Endothelial cell of umbilical vein (primary cell): ENCODE measurements around the gene TGM3. TPM values are rescaled to one million over a fixed set of nuclear protein-coding genes. Genes with fewer than 3 reads are reported as not detected.

Source experiments
- BruUV-seq: library from RNA; stranded (reverse); fragments of 400-500 nt; replicated peaks from 2 replicates; lab custom pipeline; 2021; lab: Mats Ljungman, UMichigan
- CTCF ChIA-PET: fragments of 300-600, 350-600 bp; sonication (Branson Sonifier 250); formaldehyde crosslinking; loops from one replicate; lab custom pipeline; 2021; ENCODE audit warnings: antibody characterized with exemption, inconsistent platforms; lab: Charles Lee
- POLR2A ChIA-PET: fragments of 300-600, 350-600 bp; sonication (Branson Sonifier 250); formaldehyde crosslinking; loops from one replicate; lab custom pipeline; 2021; ENCODE audit warnings: antibody characterized with exemption, inconsistent platforms; lab: Charles Lee
- DNase-seq: peaks from one replicate; pipeline ENCODE4 v3.0.0-alpha.2; 2011; ENCODE audit warnings: low read depth, low spot score
- FAIRE-seq: peaks from 2 replicates; lab custom pipeline; 2011; peaks lifted over from hg19 to GRCh38; lab: Jason Lieb, UNC
- H2AFZ ChIP-seq: 2 replicates; pipeline ENCODE4 v1.6.0; 2012; ENCODE audit warnings: low read depth, low read length, control low read depth, inconsistent platforms
- H3K27ac ChIP-seq: 2 replicates; pipeline ENCODE4 v1.5.1; 2011; ENCODE audit warnings: low read depth, mild to moderate bottlenecking, control low read depth, low read length, moderate library complexity; ENCODE audit not compliant: insufficient read depth
- H3K27me3 ChIP-seq, 2 experiments: 2 replicates each; pipeline versions ENCODE4 v1.6.0 to v1.6.1; 2011; ENCODE audit warnings: low read length in 2 of 2, mixed read lengths in 1 of 2; ENCODE audit not compliant: control insufficient read depth in 2 of 2, insufficient read depth in 2 of 2
- H3K36me3 ChIP-seq, 2 experiments: 2 replicates in 1 of 2; 3 replicates in 1 of 2; pipeline ENCODE4 v1.5.1; 2011; ENCODE audit warnings: low read length in 2 of 2, mild to moderate bottlenecking in 1 of 2, moderate library complexity in 1 of 2; ENCODE audit not compliant: control insufficient read depth in 2 of 2, insufficient read depth in 2 of 2; ENCODE audit errors: extremely low read depth in 1 of 2
- H3K4me1 ChIP-seq: 3 replicates; pipeline ENCODE4 v1.5.1; 2011; ENCODE audit warnings: mild to moderate bottlenecking, low read length; ENCODE audit not compliant: control insufficient read depth, insufficient read depth; ENCODE audit errors: extremely low read depth
- H3K4me2 ChIP-seq: 2 replicates; pipeline ENCODE4 v1.6.1; 2011; ENCODE audit warnings: low read length, control low read depth, mixed read lengths; ENCODE audit not compliant: insufficient read depth
- H3K4me3 ChIP-seq, 3 experiments: fragments of 200-600 bp in 1 of 3; sonication (generic), shearing (Covaris generic) in 1 of 3; replicated peaks in 1 of 3; 2 replicates each; pipeline ENCODE4 v1.5.1; 2011 to 2016; ENCODE audit warnings: control low read depth in 3 of 3, low read length in 3 of 3, mild to moderate bottlenecking in 2 of 3, inconsistent platforms in 1 of 3, low read depth in 1 of 3, moderate library complexity in 1 of 3; ENCODE audit not compliant: insufficient read depth in 1 of 3
- H3K79me2 ChIP-seq: 2 replicates; pipeline ENCODE4 v1.6.0; 2012; ENCODE audit warnings: low read length, inconsistent platforms; ENCODE audit not compliant: control insufficient read depth, insufficient read depth
- H3K9ac ChIP-seq: replicated peaks from 2 replicates; pipeline ENCODE3; 2011; ENCODE audit warnings: low read length, control low read depth; ENCODE audit not compliant: insufficient read depth; ENCODE audit errors: extremely low read depth
- H3K9me1 ChIP-seq: replicated peaks from 3 replicates; pipeline ENCODE4 v1.6.0; 2011; ENCODE audit warnings: mild to moderate bottlenecking, low read length; ENCODE audit not compliant: control insufficient read depth, insufficient read depth; ENCODE audit errors: extremely low read depth
- H3K9me3 ChIP-seq: replicated peaks from 2 replicates; pipeline ENCODE4 v1.5.1; 2012; ENCODE audit warnings: low read length, inconsistent platforms; ENCODE audit not compliant: control insufficient read depth, insufficient read depth
- H4K20me1 ChIP-seq: replicated peaks from 2 replicates; pipeline ENCODE3; 2011; ENCODE audit warnings: mild to moderate bottlenecking, low read length; ENCODE audit not compliant: control insufficient read depth, insufficient read depth; ENCODE audit errors: extremely low read depth
- FOS ChIP-seq: IDR thresholded peaks from 2 replicates; pipeline ENCODE4 v1.6.1; 2011; ENCODE audit warnings: mild to moderate bottlenecking, low read length, moderate library complexity, borderline replicate concordance; ENCODE audit not compliant: insufficient read depth
- MYC ChIP-seq: IDR thresholded peaks from one replicate; pipeline ENCODE4 v1.6.1; 2011; ENCODE audit warnings: mild to moderate bottlenecking, low read depth, low read length
- dilution Hi-C: fragments of 300-500 bp; cut with MboI; formaldehyde crosslinking; loops from one replicate; pipeline ENCODE4 v1.15.0; 2019; ENCODE audit warnings: low sequenced_read_pairs; ENCODE audit not compliant: extremely low pct_ligation_motif_present
- intact Hi-C: fragments of 100-400 bp; cut with micrococcal nuclease; formaldehyde crosslinking; loops from one replicate; pipeline ENCODE4 v1.10.0; 2022
- polyA plus RNA-seq, 4 experiments: library from polyadenylated mRNA; depleted of rRNA in 3 of 4; stranded (reverse) in 3 of 4; unstranded in 1 of 4; fragments of >200 nt; gene quantifications; 2 replicates each; pipeline versions ENCODE4 v1.2.1 to v1.2.3, GENCODE V29; 2011 to 2012; ENCODE audit warnings: missing spikeins in 1 of 4
- total RNA-seq: library from RNA; stranded (reverse); gene quantifications from 2 replicates; pipeline ENCODE4 v1.2.3, GENCODE V29; 2021
- TF ChIP-seq, protein P1 (sequence below): IDR thresholded peaks from 2 replicates; pipeline ENCODE4 v1.6.1; 2011; ENCODE audit not compliant: insufficient read depth, insufficient read length

TGM3 gene
- total and polyA plus RNA-seq, 2 donors (not counting 3 experiments of a cell fraction or from before 2014, with no cell fraction given), result not detected

DNA sequence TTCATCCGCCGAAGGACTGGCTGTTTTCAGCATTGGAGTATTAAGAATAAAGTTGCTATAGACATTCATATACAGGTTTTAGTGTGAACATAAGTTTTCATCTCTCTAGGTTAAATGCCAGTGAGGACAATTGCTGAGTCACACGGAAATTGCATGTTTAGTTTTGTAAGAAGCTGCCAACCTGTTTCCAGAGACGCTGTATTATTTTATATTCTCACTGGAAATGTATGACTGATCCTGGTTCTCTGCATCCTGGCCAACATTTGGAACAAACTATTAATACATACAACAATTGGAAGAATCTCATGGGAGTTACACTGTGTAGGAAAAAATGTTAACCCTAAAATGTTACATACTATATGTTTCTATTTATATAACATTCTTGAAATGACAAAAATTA, 68.2 kb downstream of the TGM3 start:
- FAIRE-seq (no peak), DNase-seq (peak; percentile 53)
- TF ChIP-seq, protein P1, sequence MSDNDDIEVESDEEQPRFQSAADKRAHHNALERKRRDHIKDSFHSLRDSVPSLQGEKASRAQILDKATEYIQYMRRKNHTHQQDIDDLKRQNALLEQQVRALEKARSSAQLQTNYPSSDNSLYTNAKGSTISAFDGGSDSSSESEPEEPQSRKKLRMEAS, result no peak
- peak; percentile 10 for TF ChIP-seq FOS
- no peaks in the 10 kb centered on the region for H3K9me1 ChIP-seq
- no peak overlapping the region for H3K4me3 ChIP-seq
- H3K27me3 ChIP-seq, result peaks cover 4 to 11% of the 10 kb centered on the region in 2 experiments
- H3K79me2 ChIP-seq, result no peaks in the 10 kb centered on the region
- no peaks in the 10 kb centered on the region for H3K4me1 ChIP-seq
- ChIA-PET CTCF (interaction anchor here (1.2 to 2.2 kb wide), 4 partner anchors 11 to 23 kb away, joined by 4 to 5 read pairs (median 5); no protein-coding TSS in a partner anchor), POLR2A (no interaction called here)
- H3K4me2 ChIP-seq, result no peak overlapping the region
- no peak overlapping the region for H3K27ac ChIP-seq
- dilution Hi-C loops, result no loop called here
- no peaks in the 10 kb centered on the region for H4K20me1 ChIP-seq
- no peak overlapping the region for H3K9ac ChIP-seq
- BruUV-seq, result no TSS peak
- no peak overlapping the region for H2AFZ ChIP-seq
- no peaks in the 10 kb centered on the region for H3K36me3 ChIP-seq
- intact Hi-C loops, result no loop called here
- no peaks in the 10 kb centered on the region for H3K9me3 ChIP-seq

DNA sequence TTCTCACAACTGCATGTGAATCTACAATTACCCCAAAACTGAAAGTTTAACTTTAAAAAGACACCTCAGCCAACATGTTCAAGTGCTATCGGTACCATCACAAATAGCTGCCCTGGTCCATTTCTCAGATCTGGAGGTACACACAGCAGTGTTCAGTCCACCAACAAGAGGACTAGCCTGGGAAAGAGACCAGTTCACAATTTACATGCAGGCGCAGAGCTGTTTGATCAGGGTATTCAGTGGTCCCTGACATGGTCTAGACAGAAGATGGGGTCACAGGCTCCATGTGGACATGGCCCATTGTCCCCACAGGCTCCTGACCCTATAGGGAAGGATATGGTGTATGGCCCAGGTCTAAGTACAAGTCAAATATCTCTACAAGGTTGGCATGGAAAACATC, 69.3 kb downstream of the TGM3 start:
- DNase-seq (no peak), FAIRE-seq (no peak)
- Histone ChIP-seq H2AFZ (no peak overlapping the region), H3K27ac (no peak overlapping the region), H3K4me2 (no peak overlapping the region), H3K27me3 (peaks cover 4 to 11% of the 10 kb centered on the region in 2 experiments), H3K4me3 (no peak overlapping the region), H3K9me3 (no peaks in the 10 kb centered on the region), H3K36me3 (no peaks in the 10 kb centered on the region), H4K20me1 (no peaks in the 10 kb centered on the region), H3K9ac (no peak overlapping the region), H3K9me1 (no peaks in the 10 kb centered on the region), H3K79me2 (no peaks in the 10 kb centered on the region), H3K4me1 (no peaks in the 10 kb centered on the region)
- CTCF ChIA-PET, result no interaction called here
- BruUV-seq, result no TSS peak
- POLR2A ChIA-PET, result no interaction called here
- dilution Hi-C loops (no loop called here), intact Hi-C loops (no loop called here)
- no peak for TF ChIP-seq MYC
